Naive thymus-derived CD8-positive, alpha-beta T cell (primary cell): ENCODE measurements around the gene GATA2. TPM values are rescaled to one million over a fixed set of nuclear protein-coding genes. Genes with fewer than 3 reads are reported as not detected.

Experiments
- ATAC-seq, 2 donors: fragments of 150-1000 bp; cut with Tn5 transposase in 1 of 2; sonication (Bioruptor Pico), chemical (Tn5 transposase) in 1 of 2; 1 replicate in 1 of 2; 2 replicates in 1 of 2; pipeline ENCODE4 v1.10.0; 2021; ENCODE audit warnings: mild to moderate bottlenecking in 2 of 2, moderate library complexity in 2 of 2
- POLR2A ChIA-PET: fragments of 350-600 bp; sonication (Branson Sonifier 250); formaldehyde crosslinking; loops from one replicate; lab custom pipeline; 2021; ENCODE audit warnings: antibody characterized with exemption; lab: Charles Lee
- DNase-seq, 10 donors: peaks; one replicate each; pipeline versions ENCODE4 v3.0.0 to v3.0.0-alpha.2; 2020 to 2022
- H3K27ac Mint-ChIP-seq, 10 donors: one replicate each; pipeline ENCODE4 v1.8.0; 2020 to 2022; ENCODE audit warnings: mild to moderate bottlenecking in 10 of 10, mixed read lengths in 10 of 10, moderate library complexity in 4 of 10, inconsistent platforms in 1 of 10
- H3K27me3 Mint-ChIP-seq, 5 donors: one replicate each; pipeline ENCODE4 v1.8.0; 2021 to 2022; ENCODE audit warnings: mixed read lengths in 5 of 5
- H3K36me3 Mint-ChIP-seq, 3 donors: one replicate each; pipeline ENCODE4 v1.8.0; 2020 to 2022; ENCODE audit warnings: mixed read lengths in 3 of 3, mild to moderate bottlenecking in 2 of 3, inconsistent platforms in 1 of 3
- H3K4me1 Mint-ChIP-seq, 4 donors: one replicate each; pipeline ENCODE4 v1.8.0; 2021 to 2022; ENCODE audit warnings: mixed read lengths in 4 of 4
- H3K4me3 Mint-ChIP-seq, 10 donors: one replicate each; pipeline ENCODE4 v1.8.0; 2020 to 2022; ENCODE audit warnings: mild to moderate bottlenecking in 10 of 10, mixed read lengths in 10 of 10, moderate library complexity in 6 of 10, inconsistent platforms in 1 of 10
- H3K9me3 Mint-ChIP-seq, 9 donors: one replicate each; pipeline ENCODE4 v1.8.0; 2020 to 2022; ENCODE audit warnings: mixed read lengths in 9 of 9, mild to moderate bottlenecking in 3 of 9, inconsistent platforms in 1 of 9, moderate library complexity in 1 of 9
- polyA plus RNA-seq, 3 donors: library from polyadenylated mRNA; unstranded; fragments of 300-500 nt; fragmentation: Illumina TruSeq; gene quantifications; one replicate each; pipeline ENCODE4 v1.2.3, GENCODE V29; 2021
- total RNA-seq, 8 experiments: library from RNA in 2 of 8; stranded (reverse) in 2 of 8; gene quantifications; one replicate each; pipeline ENCODE4 v1.2.3 and lab custom pipeline; 2021 to 2026

Gene GATA2
- total and polyA plus RNA-seq, 5 experiments from 2014 or later, result not detected

- H3K9me3 Mint-ChIP-seq, result peaks cover 0 to 4% (median 0%) of the 10 kb centered on the region in 9 donors
- POLR2A ChIA-PET, result no interaction called here
- DNase-seq, result no peak
- peaks cover 8 to 44% (median 20%) of the 10 kb centered on the region in 5 donors for H3K27me3 Mint-ChIP-seq
- peaks cover 6 to 15% (median 10%) of the 10 kb centered on the region in 4 donors for H3K4me1 Mint-ChIP-seq
- no peak overlapping the region for H3K4me3 Mint-ChIP-seq
- no peak overlapping the region for H3K27ac Mint-ChIP-seq
- ATAC-seq, result no peak
- H3K36me3 Mint-ChIP-seq, result no peaks in the 10 kb centered on the region
Observed at GRCh38 chr3:128468285-128468790, 24.7 kb downstream of the GATA2 start.

- no peaks in the 10 kb centered on the region for H3K36me3 Mint-ChIP-seq
- peak; percentile 30 to 86 for ATAC-seq
- peaks cover 8 to 45% (median 22%) of the 10 kb centered on the region in 5 donors for H3K27me3 Mint-ChIP-seq
- POLR2A ChIA-PET, result no interaction called here
- H3K4me1 Mint-ChIP-seq, result peaks cover 6 to 17% (median 10%) of the 10 kb centered on the region in 4 donors
- no peak within 1 kb of the TSS for H3K4me3 Mint-ChIP-seq
- peak within 1 kb of the TSS in 6 of 10 donors; percentile 39 to 83 (median 52) for H3K27ac Mint-ChIP-seq
- peaks cover 0 to 4% (median 0%) of the 10 kb centered on the region in 9 donors for H3K9me3 Mint-ChIP-seq
- peak in 5 of 10 donors; percentile 21 to 46 (median 33) for DNase-seq
Observed at GRCh38 chr3:128466840-128467541, 26.0 kb downstream of the GATA2 start, which contains the start of gene DNAJB8. Gene DNAJB8, minus strand, starts transcription at chr3:128466890. Its CDS starts 3,645 bp downstream, at chr3:128463245.

GRCh38 chr3:128464702-128465101, 28.3 kb downstream of the GATA2 start:
- H3K9me3 Mint-ChIP-seq, result peaks cover 0 to 1% (median 0%) of the 10 kb centered on the region in 9 donors

GRCh38 chr3:128464188-128464587, 28.8 kb downstream of the GATA2 start:
- POLR2A ChIA-PET, result no interaction called here
- H3K36me3 Mint-ChIP-seq, result no peaks in the 10 kb centered on the region
- ATAC-seq (no peak), DNase-seq (no peak)
- H3K4me1 Mint-ChIP-seq, result peaks cover 6 to 12% (median 10%) of the 10 kb centered on the region in 4 donors
- H3K4me3 Mint-ChIP-seq, result no peak overlapping the region
- H3K27me3 Mint-ChIP-seq, result peaks cover 8 to 34% (median 24%) of the 10 kb centered on the region in 5 donors
- peaks cover 0 to 1% (median 0%) of the 10 kb centered on the region in 9 donors for H3K9me3 Mint-ChIP-seq
- H3K27ac Mint-ChIP-seq, result no peak overlapping the region

More at GRCh38 chr3:128464702-128465101, 28.3 kb downstream of the GATA2 start:
- no peak overlapping the region for H3K4me3 Mint-ChIP-seq
- ATAC-seq, result no peak
- no peak for DNase-seq
- peaks cover 6 to 15% (median 10%) of the 10 kb centered on the region in 4 donors for H3K4me1 Mint-ChIP-seq
- H3K27ac Mint-ChIP-seq, result no peak overlapping the region
- peaks cover 8 to 34% (median 24%) of the 10 kb centered on the region in 5 donors for H3K27me3 Mint-ChIP-seq
- POLR2A ChIA-PET, result no interaction called here
- no peaks in the 10 kb centered on the region for H3K36me3 Mint-ChIP-seq

- POLR2A ChIA-PET, result no interaction called here
- DNase-seq (no peak), ATAC-seq (no peak)
- no peak overlapping the region for H3K4me3 Mint-ChIP-seq
- peaks cover 6 to 12% (median 10%) of the 10 kb centered on the region in 4 donors for H3K4me1 Mint-ChIP-seq
- H3K36me3 Mint-ChIP-seq, result no peaks in the 10 kb centered on the region
- peaks cover 0 to 1% (median 0%) of the 10 kb centered on the region in 9 donors for H3K9me3 Mint-ChIP-seq
- peaks cover 8 to 34% (median 24%) of the 10 kb centered on the region in 5 donors for H3K27me3 Mint-ChIP-seq
- no peak overlapping the region for H3K27ac Mint-ChIP-seq
Observed at GRCh38 chr3:128463771-128464170, 29.2 kb downstream of the GATA2 start.

- H3K27me3 Mint-ChIP-seq, result peaks cover 6 to 34% (median 24%) of the 10 kb centered on the region in 5 donors
- peaks cover 6 to 12% (median 10%) of the 10 kb centered on the region in 4 donors for H3K4me1 Mint-ChIP-seq
- H3K9me3 Mint-ChIP-seq, result peaks cover 0 to 1% (median 0%) of the 10 kb centered on the region in 9 donors
- H3K27ac Mint-ChIP-seq, result no peak overlapping the region
- ATAC-seq (no peak), DNase-seq (no peak)
- H3K36me3 Mint-ChIP-seq, result no peaks in the 10 kb centered on the region
- H3K4me3 Mint-ChIP-seq, result no peak overlapping the region
- POLR2A ChIA-PET, result no interaction called here
Observed at GRCh38 chr3:128463354-128463753, 29.6 kb downstream of the GATA2 start.

- Mint-ChIP-seq H3K27ac (no peak overlapping the region), H3K4me3 (no peak overlapping the region), H3K9me3 (peaks cover 0 to 1% (median 0%) of the 10 kb centered on the region in 9 donors), H3K4me1 (peaks cover 6 to 12% (median 10%) of the 10 kb centered on the region in 4 donors), H3K27me3 (peaks cover 6 to 34% (median 25%) of the 10 kb centered on the region in 5 donors), H3K36me3 (no peaks in the 10 kb centered on the region)
- DNase-seq, result no peak
- no peak for ATAC-seq
- POLR2A ChIA-PET, result no interaction called here
Observed at GRCh38 chr3:128462931-128463330, 30.1 kb downstream of the GATA2 start.

GRCh38 chr3:128462341-128462910, 30.6 kb downstream of the GATA2 start:
- POLR2A ChIA-PET, result no interaction called here
- DNase-seq, result no peak
- ATAC-seq, result no peak
- H3K27me3 Mint-ChIP-seq, result peaks cover 6 to 34% (median 25%) of the 10 kb centered on the region in 5 donors
- no peaks in the 10 kb centered on the region for H3K36me3 Mint-ChIP-seq
- H3K4me1 Mint-ChIP-seq, result peaks cover 6 to 12% (median 9%) of the 10 kb centered on the region in 4 donors
- H3K9me3 Mint-ChIP-seq, result peaks cover 0 to 1% (median 0%) of the 10 kb centered on the region in 9 donors
- H3K4me3 Mint-ChIP-seq, result no peak overlapping the region
- H3K27ac Mint-ChIP-seq, result peak overlapping the region in 1 of 10 donors; percentile 31

- no peak for ATAC-seq
- no peaks in the 10 kb centered on the region for H3K9me3 Mint-ChIP-seq
- H3K36me3 Mint-ChIP-seq, result no peaks in the 10 kb centered on the region
- no peak overlapping the region for H3K4me3 Mint-ChIP-seq
- no peak overlapping the region for H3K27ac Mint-ChIP-seq
- peaks cover 5 to 27% (median 24%) of the 10 kb centered on the region in 5 donors for H3K27me3 Mint-ChIP-seq
- POLR2A ChIA-PET, result no interaction called here
- no peak for DNase-seq
- peaks cover 0 to 6% (median 2%) of the 10 kb centered on the region in 4 donors for H3K4me1 Mint-ChIP-seq
Observed at GRCh38 chr3:128461731-128462130, 31.3 kb downstream of the GATA2 start.

GRCh38 chr3:128459461-128459820, 33.6 kb downstream of the GATA2 start:
- Mint-ChIP-seq H3K4me1 (peaks cover 0 to 4% (median 2%) of the 10 kb centered on the region in 4 donors), H3K9me3 (no peaks in the 10 kb centered on the region), H3K36me3 (no peaks in the 10 kb centered on the region), H3K27ac (no peak overlapping the region), H3K4me3 (no peak overlapping the region), H3K27me3 (peaks cover 8 to 33% (median 22%) of the 10 kb centered on the region in 5 donors)
- DNase-seq, result no peak
- POLR2A ChIA-PET, result no interaction called here
- ATAC-seq, result no peak

GRCh38 chr3:128458746-128459460, 34.1 kb downstream of the GATA2 start:
- Mint-ChIP-seq H3K4me1 (peaks cover 0 to 9% (median 2%) of the 10 kb centered on the region in 4 donors), H3K9me3 (no peaks in the 10 kb centered on the region), H3K4me3 (no peak overlapping the region), H3K36me3 (no peaks in the 10 kb centered on the region), H3K27ac (no peak overlapping the region), H3K27me3 (peaks cover 10 to 35% (median 22%) of the 10 kb centered on the region in 5 donors)
- POLR2A ChIA-PET, result no interaction called here
- ATAC-seq, result no peak
- DNase-seq, result no peak

- Mint-ChIP-seq H3K27me3 (peaks cover 11 to 32% (median 21%) of the 10 kb centered on the region in 5 donors), H3K4me1 (peaks cover 0 to 12% (median 2%) of the 10 kb centered on the region in 4 donors), H3K36me3 (no peaks in the 10 kb centered on the region), H3K4me3 (no peak overlapping the region), H3K27ac (peak overlapping the region in 1 of 10 donors; percentile 32), H3K9me3 (no peaks in the 10 kb centered on the region)
- DNase-seq (no peak), ATAC-seq (no peak)
- POLR2A ChIA-PET, result no interaction called here
Observed at GRCh38 chr3:128457937-128458336, 35.1 kb downstream of the GATA2 start.
